ENCODE measurements around the gene KLKB1. TPM values are rescaled to one million over a fixed set of nuclear protein-coding genes. Genes with fewer than 3 reads are reported as not detected.
"Not testable (repeated sequence)": the region's sequence is repeated elsewhere in the genome, so short reads cannot be mapped to it uniquely, and the experiment has no call there.

Gene KLKB1
- total and polyA plus RNA-seq, 3 experiments from 2014 or later, result 0.20 to 0.22 TPM; not detected in 1

GRCh38 chr4:186260117-186260503 lies 32.8 kb downstream of the KLKB1 start:
- Histone ChIP-seq H3K27ac (ENCODE audit: low read depth, low read length) (no peak overlapping the region), H3K4me1 (ENCODE audit: insufficient read depth, low read length) (no peaks in the 10 kb centered on the region), H3K4me3 (ENCODE audit: low read length) (no peak overlapping the region), H3K36me3 (ENCODE audit: insufficient read depth, low read length) (no peaks in the 10 kb centered on the region), H3K27me3 (ENCODE audit: insufficient read depth, low read length, poor library complexity, severe bottlenecking) (no peaks in the 10 kb centered on the region), H3K9me3 (ENCODE audit: low read length) (no peaks in the 10 kb centered on the region)
- no peaks in the 10 kb centered on the region for H3K4me1 Mint-ChIP-seq
- no peak for DNase-seq
- peaks cover 9 to 12% of the 10 kb centered on the region in 2 donors for H3K27me3 Mint-ChIP-seq
- POLR2A ChIA-PET, result no interaction called here
- no peak overlapping the region for H3K4me3 Mint-ChIP-seq
- H3K9me3 Mint-ChIP-seq, result no peaks in the 10 kb centered on the region
- CTCF ChIA-PET, result no interaction called here
- H3K27ac Mint-ChIP-seq, result peak overlapping the region in 1 of 8 donors; percentile 41
- H3K36me3 Mint-ChIP-seq, result peaks cover 2 to 9% (median 7%) of the 10 kb centered on the region in 3 donors

GRCh38 chr4:186260504-186261448 lies 33.5 kb downstream of the KLKB1 start:
- CTCF ChIA-PET, result no interaction called here
- H3K4me3 Mint-ChIP-seq, result no peak overlapping the region

GRCh38 chr4:186264660-186265059 lies 37.4 kb downstream of the KLKB1 start:
- Histone ChIP-seq H3K27ac (ENCODE audit: low read depth, low read length) (no peak overlapping the region), H3K9me3 (ENCODE audit: low read length) (no peaks in the 10 kb centered on the region), H3K27me3 (ENCODE audit: insufficient read depth, low read length, poor library complexity, severe bottlenecking) (no peaks in the 10 kb centered on the region), H3K4me3 (ENCODE audit: low read length) (no peak overlapping the region), H3K36me3 (ENCODE audit: insufficient read depth, low read length) (no peaks in the 10 kb centered on the region), H3K4me1 (ENCODE audit: insufficient read depth, low read length) (no peaks in the 10 kb centered on the region)
- H3K36me3 Mint-ChIP-seq, result no peaks in the 10 kb centered on the region
- POLR2A ChIA-PET, result no interaction called here
- H3K4me1 Mint-ChIP-seq, result no peaks in the 10 kb centered on the region
- H3K4me3 Mint-ChIP-seq, result no peak overlapping the region
- CTCF ChIA-PET, result no interaction called here
- peaks cover 11 to 41% of the 10 kb centered on the region in 2 donors for H3K27me3 Mint-ChIP-seq
- H3K9me3 Mint-ChIP-seq, result peaks cover 0 to 3% (median 0%) of the 10 kb centered on the region in 5 donors
- DNase-seq, result no peak
- H3K27ac Mint-ChIP-seq, result no peak overlapping the region

More at GRCh38 chr4:186260504-186261448, 33.5 kb downstream of the KLKB1 start:
- H3K27ac ChIP-seq (ENCODE audit: low read depth, low read length), result no peak overlapping the region
- Mint-ChIP-seq H3K27ac (no peak overlapping the region), H3K9me3 (no peaks in the 10 kb centered on the region), H3K36me3 (peaks cover 2 to 9% (median 7%) of the 10 kb centered on the region in 3 donors), H3K4me1 (no peaks in the 10 kb centered on the region), H3K27me3 (peaks cover 9 to 12% of the 10 kb centered on the region in 2 donors)
- H3K4me3 ChIP-seq (ENCODE audit: low read length), result no peak overlapping the region
- DNase-seq, result no peak
- no peaks in the 10 kb centered on the region for H3K36me3 ChIP-seq (ENCODE audit: insufficient read depth, low read length)
- no peaks in the 10 kb centered on the region for H3K9me3 ChIP-seq (ENCODE audit: low read length)
- POLR2A ChIA-PET, result no interaction called here
- H3K4me1 ChIP-seq (ENCODE audit: insufficient read depth, low read length), result no peaks in the 10 kb centered on the region
- H3K27me3 ChIP-seq (ENCODE audit: insufficient read depth, low read length, poor library complexity, severe bottlenecking), result no peaks in the 10 kb centered on the region

- H3K27me3 Mint-ChIP-seq, result peaks cover 11 to 41% of the 10 kb centered on the region in 2 donors
Observed at GRCh38 chr4:186265250-186265649, 37.9 kb downstream of the KLKB1 start.

GRCh38 chr4:186265683-186266652 lies 38.7 kb downstream of the KLKB1 start, which contains the start of gene F11:
Gene F11, plus strand, starts transcription at chr4:186266189. Its CDS starts 948 bp downstream, at chr4:186267137.
- Histone ChIP-seq H3K4me1 (ENCODE audit: insufficient read depth, low read length) (no peaks in the 10 kb centered on the region), H3K27ac (ENCODE audit: low read depth, low read length) (no peak within 1 kb of the TSS), H3K27me3 (ENCODE audit: insufficient read depth, low read length, poor library complexity, severe bottlenecking) (no peaks in the 10 kb centered on the region), H3K36me3 (ENCODE audit: insufficient read depth, low read length) (no peaks in the 10 kb centered on the region), H3K9me3 (ENCODE audit: low read length) (no peaks in the 10 kb centered on the region), H3K4me3 (ENCODE audit: low read length) (no peak within 1 kb of the TSS)
- Mint-ChIP-seq H3K9me3 (peaks cover 0 to 3% (median 0%) of the 10 kb centered on the region in 5 donors), H3K36me3 (no peaks in the 10 kb centered on the region), H3K4me1 (no peaks in the 10 kb centered on the region), H3K27me3 (peaks cover 11 to 41% of the 10 kb centered on the region in 2 donors), H3K27ac (peak within 1 kb of the TSS in 1 of 8 donors; percentile 74), H3K4me3 (no peak within 1 kb of the TSS)
- no peak for DNase-seq
- POLR2A ChIA-PET, result no interaction called here
- CTCF ChIA-PET, result no interaction called here

More at GRCh38 chr4:186265250-186265649, 37.9 kb downstream of the KLKB1 start:
- H3K27me3 ChIP-seq (ENCODE audit: insufficient read depth, low read length, poor library complexity, severe bottlenecking); H3K36me3 Mint-ChIP-seq; H3K4me1 Mint-ChIP-seq; CTCF ChIA-PET; DNase-seq; POLR2A ChIA-PET; H3K4me1 ChIP-seq (ENCODE audit: insufficient read depth, low read length); H3K27ac ChIP-seq (ENCODE audit: low read depth, low read length); H3K4me3 Mint-ChIP-seq; H3K36me3 ChIP-seq (ENCODE audit: insufficient read depth, low read length); H3K9me3 Mint-ChIP-seq; H3K4me3 ChIP-seq (ENCODE audit: low read length); H3K9me3 ChIP-seq (ENCODE audit: low read length): not testable (repeated sequence)
- peak overlapping the region in 1 of 8 donors; percentile 74 for H3K27ac Mint-ChIP-seq

- H3K4me1 Mint-ChIP-seq, result no peaks in the 10 kb centered on the region
- H3K4me3 ChIP-seq (ENCODE audit: low read length), result no peak overlapping the region
- DNase-seq, result no peak
- H3K9me3 Mint-ChIP-seq, result peaks cover 0 to 3% (median 0%) of the 10 kb centered on the region in 5 donors
- H3K4me1 ChIP-seq (ENCODE audit: insufficient read depth, low read length), result no peaks in the 10 kb centered on the region
- peaks cover 11 to 45% of the 10 kb centered on the region in 2 donors for H3K27me3 Mint-ChIP-seq
- H3K9me3 ChIP-seq (ENCODE audit: low read length), result no peaks in the 10 kb centered on the region
- no peaks in the 10 kb centered on the region for H3K27me3 ChIP-seq (ENCODE audit: insufficient read depth, low read length, poor library complexity, severe bottlenecking)
- CTCF ChIA-PET, result no interaction called here
- no peak overlapping the region for H3K4me3 Mint-ChIP-seq
- peak overlapping the region in 1 of 8 donors; percentile 71 for H3K27ac Mint-ChIP-seq
- H3K36me3 ChIP-seq (ENCODE audit: insufficient read depth, low read length), result no peaks in the 10 kb centered on the region
- no peak overlapping the region for H3K27ac ChIP-seq (ENCODE audit: low read depth, low read length)
- POLR2A ChIA-PET, result no interaction called here
- H3K36me3 Mint-ChIP-seq, result no peaks in the 10 kb centered on the region
Observed at GRCh38 chr4:186266729-186267456, 39.6 kb downstream of the KLKB1 start.

- peaks cover 6 to 33% of the 10 kb centered on the region in 2 donors for H3K27me3 Mint-ChIP-seq
- Histone ChIP-seq H3K27ac (ENCODE audit: low read depth, low read length) (no peak overlapping the region), H3K36me3 (ENCODE audit: insufficient read depth, low read length) (no peaks in the 10 kb centered on the region), H3K27me3 (ENCODE audit: insufficient read depth, low read length, poor library complexity, severe bottlenecking) (no peaks in the 10 kb centered on the region), H3K4me1 (ENCODE audit: insufficient read depth, low read length) (no peaks in the 10 kb centered on the region), H3K9me3 (ENCODE audit: low read length) (no peaks in the 10 kb centered on the region), H3K4me3 (ENCODE audit: low read length) (no peak overlapping the region)
- ChIA-PET POLR2A (no interaction called here), CTCF (no interaction called here)
- H3K9me3 Mint-ChIP-seq, result peaks cover 0 to 3% (median 0%) of the 10 kb centered on the region in 5 donors
- no peak for DNase-seq
- H3K4me1 Mint-ChIP-seq, result no peaks in the 10 kb centered on the region
- no peak overlapping the region for H3K27ac Mint-ChIP-seq
- H3K36me3 Mint-ChIP-seq, result no peaks in the 10 kb centered on the region
- H3K4me3 Mint-ChIP-seq, result no peak overlapping the region
Observed at GRCh38 chr4:186271081-186271678, 43.9 kb downstream of the KLKB1 start.

Measured in CD8-positive, alpha-beta memory T cell (primary cell).